Right lobe of liver (tissue), 6 donors: Measurements from ENCODE around the gene RPP25. TPM values are rescaled to one million over a fixed set of nuclear protein-coding genes. Genes with fewer than 3 reads are reported as not detected.

Source experiments
- ATAC-seq, 4 donors: fragments of 200-7000 bp; cut with Tn5 transposase; one replicate each; pipeline ENCODE4 v1.9.1; 2020; ENCODE audit warnings: mild to moderate bottlenecking in 4 of 4, moderate library complexity in 4 of 4
- DNase-seq, 3 donors: peaks; one replicate each; pipeline ENCODE4 v3.0.0-alpha.2; 2020
- H3K27ac ChIP-seq, 3 donors: fragments of 200-600 bp; one replicate each; pipeline ENCODE4 v1.8.0; 2022
- H3K27me3 ChIP-seq, 2 donors: fragments of 200-600 bp; one replicate each; pipeline ENCODE4 v1.8.0; 2022
- H3K36me3 ChIP-seq, 4 donors: fragments of 200-600 bp; sonication (generic) in 1 of 4; one replicate each; pipeline versions ENCODE4 v1.5.1 to v1.8.0; 2017 to 2022; ENCODE audit warnings: control low read depth in 1 of 4
- H3K4me1 ChIP-seq, 4 donors: fragments of 200-600 bp; sonication (generic) in 1 of 4; one replicate each; pipeline versions ENCODE4 v1.5.1 to v1.8.0; 2017 to 2022; ENCODE audit warnings: control low read depth in 1 of 4
- H3K4me3 ChIP-seq, 3 donors: fragments of 200-600 bp; one replicate each; pipeline ENCODE4 v1.8.0; 2022
- H3K9me3 ChIP-seq, 4 donors: fragments of 200-600 bp; sonication (generic) in 1 of 4; one replicate each; pipeline versions ENCODE4 v1.5.1 to v1.8.0; 2017 to 2022; ENCODE audit warnings: control low read depth in 1 of 4
- CTCF ChIP-seq, 4 donors: fragments of 200-600 bp in 3 of 4; fragments of 450-650 bp in 1 of 4; IDR thresholded peaks; one replicate each; pipeline versions ENCODE4 v1.5.1 to v1.8.0; 2016 to 2022; ENCODE audit warnings: antibody characterized with exemption in 4 of 4, mild to moderate bottlenecking in 2 of 4
- POLR2A ChIP-seq: fragments of 450-650 bp; IDR thresholded peaks from one replicate; pipeline ENCODE4 v1.6.1; 2017; ENCODE audit warnings: antibody characterized with exemption, mild to moderate bottlenecking
- WGBS: methylation state at CpG from one replicate; pipeline ENCODE4 v1.1.6; 2018; ENCODE audit warnings: low coverage, low lambda C conversion rate; ENCODE audit not compliant: insufficient coverage; ENCODE audit errors: missing lambda C conversion rate; 5-methylcytosine and 5-hydroxymethylcytosine counted together
- intact Hi-C, 2 donors: fragments of 100-400 bp; cut with DNase I; formaldehyde crosslinking; loops; one replicate each; pipeline versions ENCODE4 v1.11.2 to v1.14.1; 2022
- small RNA-seq, 2 experiments: library from RNA; depleted of rRNA; stranded (forward); fragments of <200 nt; gene quantifications; one replicate each; pipeline ENCODE3, GENCODE V24; 2016
- total RNA-seq, 6 experiments: library from RNA; depleted of rRNA in 2 of 6; stranded (reverse); fragments of >200 nt in 2 of 6; fragmentation: NEBNext Ultra II Directional in 3 of 6; extraction: Animal tissue kit (Norgen Biotek cat#: 25700) in 3 of 6; gene quantifications; one replicate each; pipeline versions ENCODE4 v1.1.0 to v1.2.4, GENCODE V29; 2016 to 2023
- donor health status: DM: no; HTN: yes; CAD: no.
- donor health status: DM: no; HTN: no; CAD: no.
- donor health status: DM: no; HTN: no; CAD: no.
- donor health status: DM: no; HTN: yes; CAD: no.
- donor health status: DM: no; HTN: yes; CAD: no.

The RPP25 gene
- total RNA-seq, 6 experiments from 2014 or later: 1.5 to 8.5 (median 2.4) TPM

- Histone ChIP-seq H3K27ac (peak overlapping the region; percentile 76 to 90 (median 84)), H3K4me3 (peak overlapping the region; percentile 90 to 96 (median 92)), H3K36me3 (peaks cover 0 to 24% (median 9%) of the 10 kb centered on the region in 4 donors), H3K4me1 (peaks cover 0 to 24% (median 5%) of the 10 kb centered on the region in 4 donors), H3K9me3 (no peaks in the 10 kb centered on the region), H3K27me3 (no peaks in the 10 kb centered on the region)
- intact Hi-C loops: no loop called here
- DNase-seq (peak in 1 of 3 donors; percentile 62), ATAC-seq (peak; percentile 31 to 52 (median 38))
- WGBS: 0% methylated on average over 15 of the region's 20 CpGs
- TF ChIP-seq POLR2A (no peak), CTCF (IDR thresholded peaks at IDR 0.05) (no peak)
These were observed 50.5 kb downstream of the RPP25 start for GRCh38 chr15:74906067-74906449.

Small RNAs within 50 kb of the gene (small RNA-seq; reads per million reads assigned to genes)
- gene RF00019: 0 reads per million in 2 experiments

Other genes starting within 250 kb of the RPP25 start
- gene CYP1A1, start 231.2 kb downstream of the RPP25 start, total RNA-seq: 10 to 100 TPM in 1 of 6 experiments, 1 to 10 TPM in 4, under 1 TPM in 1; 0.31 to 12.5 (median 2.9) TPM
- 100 to 1,000 TPM in 2 of 6 experiments, 10 to 100 TPM in 2, 1 to 10 TPM in 1, under 1 TPM in 1; 0.81 to 235 (median 65.0) TPM for gene CYP1A2, start 207.9 kb downstream of the RPP25 start, total RNA-seq
- gene CSK, start 174.7 kb downstream of the RPP25 start, total RNA-seq: 10 to 100 TPM; 22.2 to 50.9 (median 32.7) TPM
- not detected for gene LMAN1L, start 143.9 kb downstream of the RPP25 start, total RNA-seq
- not detected for gene CPLX3, start 130.1 kb downstream of the RPP25 start, total RNA-seq
- gene ULK3, start 113.6 kb downstream of the RPP25 start, total RNA-seq: 10 to 100 TPM; 19.7 to 25.1 (median 22.1) TPM
- 10 to 100 TPM; 33.9 to 45.9 (median 41.7) TPM for gene SCAMP2, start 83.4 kb downstream of the RPP25 start, total RNA-seq
- 10 to 100 TPM; 23.5 to 69.7 (median 40.8) TPM for gene MPI, start 66.7 kb downstream of the RPP25 start, total RNA-seq
- 10 to 100 TPM; 11.1 to 14.7 (median 13.3) TPM for gene FAM219B, start 49.9 kb downstream of the RPP25 start, total RNA-seq
- 100 to 1,000 TPM; 130 to 169 (median 141) TPM for gene COX5A, start 18.7 kb downstream of the RPP25 start, total RNA-seq
- 10 to 100 TPM in 3 of 6 experiments, 1 to 10 TPM in 2, under 1 TPM in 1; 0.53 to 15.7 (median 7.7) TPM for gene SCAMP5, start 38.8 kb upstream of the RPP25 start, total RNA-seq
- gene PPCDC, start 66.8 kb upstream of the RPP25 start, total RNA-seq: 10 to 100 TPM in 2 of 6 experiments, 1 to 10 TPM in 4; 5.9 to 21.5 (median 8.3) TPM
- 1 to 10 TPM; 3.6 to 9.4 (median 5.8) TPM for gene C15orf39, start 245.1 kb upstream of the RPP25 start, total RNA-seq